Activated CD4-positive, alpha-beta T cell treated with anti-CD3 and anti-CD28 coated beads, Interleukin-2, amount 50 U/mL, for 1 hour (primary cell): Measurements from ENCODE around the gene HS3ST3B1.

Experiments
- DNase-seq: peaks from one replicate; pipeline ENCODE4 v3.0.0-alpha.2; 2020

HS3ST3B1 gene

GRCh38 chr17:14359163-14360020, 58.5 kb downstream of the HS3ST3B1 start:
- no peak for DNase-seq

- DNase-seq: no peak
Observed at GRCh38 chr17:14360856-14361255, 60.0 kb downstream of the HS3ST3B1 start.

- no peak for DNase-seq
Observed at GRCh38 chr17:14361470-14361869, 60.6 kb downstream of the HS3ST3B1 start.

GRCh38 chr17:14361945-14362508, 61.1 kb downstream of the HS3ST3B1 start:
- no peak for DNase-seq

- no peak for DNase-seq
Observed at GRCh38 chr17:14366199-14366598, 65.3 kb downstream of the HS3ST3B1 start.

- DNase-seq: no peak
Observed at GRCh38 chr17:14372461-14372860, 71.6 kb downstream of the HS3ST3B1 start.

- no peak for DNase-seq
Observed at GRCh38 chr17:14372905-14373613, 72.2 kb downstream of the HS3ST3B1 start.

- DNase-seq: no peak
Observed at GRCh38 chr17:14373614-14374259, 72.9 kb downstream of the HS3ST3B1 start.

GRCh38 chr17:14374268-14374667, 73.4 kb downstream of the HS3ST3B1 start:
- no peak for DNase-seq

GRCh38 chr17:14376666-14377065, 75.8 kb downstream of the HS3ST3B1 start:
- no peak for DNase-seq

GRCh38 chr17:14381606-14382005, 80.7 kb downstream of the HS3ST3B1 start:
- DNase-seq: no peak

GRCh38 chr17:14387036-14387435, 86.2 kb downstream of the HS3ST3B1 start:
- no peak for DNase-seq

- no peak for DNase-seq
Observed at GRCh38 chr17:14389681-14390080, 88.8 kb downstream of the HS3ST3B1 start.

- DNase-seq: no peak
Observed at GRCh38 chr17:14393723-14394122, 92.8 kb downstream of the HS3ST3B1 start.

- DNase-seq: no peak
Observed at GRCh38 chr17:14395255-14395654, 94.4 kb downstream of the HS3ST3B1 start.

GRCh38 chr17:14396547-14396946, 95.7 kb downstream of the HS3ST3B1 start:
- no peak for DNase-seq

GRCh38 chr17:14398766-14399165, 97.9 kb downstream of the HS3ST3B1 start:
- no peak for DNase-seq
